GM12865 (cell line): ENCODE results near the gene RANBP10.

Source experiments
- DNase-seq: peaks from one replicate; pipeline ENCODE4 v3.0.0; 2010; ENCODE audit warnings: low read depth
- H3K4me3 ChIP-seq: 2 replicates; pipeline ENCODE4 v1.5.1; 2011; ENCODE audit warnings: mild to moderate bottlenecking, low read depth, low read length, control low read depth
- TF ChIP-seq, protein P1 (sequence below): IDR thresholded peaks from 2 replicates; pipeline ENCODE4 v1.5.1; 2011; ENCODE audit warnings: low read length, control low read depth, low read depth, inconsistent platforms; ENCODE audit not compliant: insufficient read depth; ENCODE audit errors: missing control alignments

The RANBP10 gene

DNA sequence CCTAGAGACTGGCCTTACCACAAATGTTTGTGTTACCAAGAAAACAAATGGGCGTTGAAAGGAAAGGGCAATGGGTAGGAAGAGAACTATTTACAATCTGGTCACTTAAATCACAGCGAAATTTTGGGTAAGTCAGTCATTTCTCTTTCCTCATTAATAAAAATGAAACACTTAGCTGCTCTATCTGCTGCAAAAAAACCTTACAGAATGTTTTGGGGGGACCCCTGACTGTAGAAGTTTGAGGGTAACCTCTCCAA lies 39.6 kb upstream of the RANBP10 start:
- no peak for DNase-seq
- TF ChIP-seq, protein P1, sequence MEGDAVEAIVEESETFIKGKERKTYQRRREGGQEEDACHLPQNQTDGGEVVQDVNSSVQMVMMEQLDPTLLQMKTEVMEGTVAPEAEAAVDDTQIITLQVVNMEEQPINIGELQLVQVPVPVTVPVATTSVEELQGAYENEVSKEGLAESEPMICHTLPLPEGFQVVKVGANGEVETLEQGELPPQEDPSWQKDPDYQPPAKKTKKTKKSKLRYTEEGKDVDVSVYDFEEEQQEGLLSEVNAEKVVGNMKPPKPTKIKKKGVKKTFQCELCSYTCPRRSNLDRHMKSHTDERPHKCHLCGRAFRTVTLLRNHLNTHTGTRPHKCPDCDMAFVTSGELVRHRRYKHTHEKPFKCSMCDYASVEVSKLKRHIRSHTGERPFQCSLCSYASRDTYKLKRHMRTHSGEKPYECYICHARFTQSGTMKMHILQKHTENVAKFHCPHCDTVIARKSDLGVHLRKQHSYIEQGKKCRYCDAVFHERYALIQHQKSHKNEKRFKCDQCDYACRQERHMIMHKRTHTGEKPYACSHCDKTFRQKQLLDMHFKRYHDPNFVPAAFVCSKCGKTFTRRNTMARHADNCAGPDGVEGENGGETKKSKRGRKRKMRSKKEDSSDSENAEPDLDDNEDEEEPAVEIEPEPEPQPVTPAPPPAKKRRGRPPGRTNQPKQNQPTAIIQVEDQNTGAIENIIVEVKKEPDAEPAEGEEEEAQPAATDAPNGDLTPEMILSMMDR, result no peak
- H3K4me3 ChIP-seq, result peak overlapping the region; percentile 67

DNA sequence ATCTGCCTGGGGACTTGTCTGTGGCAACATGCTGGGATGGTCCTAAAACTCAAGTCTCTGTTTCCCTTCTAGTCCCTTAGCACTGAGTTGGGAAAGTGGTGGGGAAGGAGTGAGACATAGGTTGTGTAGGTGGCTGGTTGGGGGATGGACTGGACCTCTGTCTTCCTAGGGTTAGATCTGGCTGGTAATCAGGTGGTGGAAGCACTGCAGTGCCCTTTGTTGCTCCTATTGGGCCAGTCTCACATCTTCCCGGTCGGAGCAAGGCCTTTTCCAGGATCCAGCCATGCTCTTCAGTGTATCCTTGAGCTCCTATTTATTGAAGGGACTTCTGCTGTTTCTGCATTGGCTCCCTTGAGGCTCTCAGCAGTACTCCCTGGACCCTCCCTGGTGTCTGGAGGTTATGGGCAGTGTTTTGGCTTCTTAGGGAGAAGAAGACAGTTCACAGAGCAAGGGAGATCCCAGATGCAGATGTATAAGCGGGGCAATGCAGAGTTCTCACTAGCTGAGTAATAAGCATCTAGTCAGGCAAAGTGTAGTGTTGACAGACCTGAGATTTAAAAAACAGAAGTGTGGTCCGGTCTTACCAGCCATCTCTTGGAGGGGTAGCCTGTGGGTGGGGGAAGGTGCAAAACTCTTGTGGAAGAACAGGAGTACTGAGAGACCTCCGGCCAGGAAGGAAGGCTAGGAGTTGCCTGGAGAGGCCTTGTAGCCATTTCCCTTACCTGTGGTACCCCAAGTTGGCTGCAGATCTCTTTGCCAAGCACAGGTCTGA lies 39.1 kb upstream of the RANBP10 start:
- H3K4me3 ChIP-seq, result peak overlapping the region; percentile 67
- DNase-seq, result peak; percentile 34
- TF ChIP-seq, protein P1, result no peak

DNA sequence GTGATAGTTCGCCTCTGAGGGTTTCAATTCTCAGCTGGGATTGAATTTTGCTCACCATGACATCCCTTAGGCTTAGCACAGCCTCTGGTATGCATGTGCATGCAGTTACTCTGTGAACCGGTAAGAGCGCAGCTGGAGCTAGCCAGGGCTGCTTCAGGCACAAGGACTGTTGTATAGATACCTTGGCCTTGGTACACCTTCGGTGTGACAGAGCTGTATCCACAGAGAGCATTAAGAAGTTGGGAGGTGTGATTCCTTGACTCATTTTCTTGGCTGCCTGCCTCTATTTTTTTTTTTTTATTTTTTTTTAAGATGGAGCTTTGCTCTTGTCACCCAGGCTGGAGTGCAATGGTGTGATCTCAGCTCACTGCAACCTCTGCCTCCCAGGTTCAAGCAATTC lies 38.1 kb upstream of the RANBP10 start:
- no peak for DNase-seq
- H3K4me3 ChIP-seq, result 0 out of 2 replicates have a peak overlapping the region, but pooled peaks have one; percentile 72
- TF ChIP-seq, protein P1, result no peak

GRCh38 chr16:67843343-67843765 lies 37.0 kb upstream of the RANBP10 start:
- peak overlapping the region; percentile 72 for H3K4me3 ChIP-seq
- TF ChIP-seq, protein P1, result no peak
- DNase-seq, result no peak

- peak overlapping the region; percentile 72 for H3K4me3 ChIP-seq
- DNase-seq, result peak; percentile 76
- TF ChIP-seq, protein P1, result peak; percentile 35
Observed at GRCh38 chr16:67842509-67843342, 36.4 kb upstream of the RANBP10 start.

GRCh38 chr16:67841816-67842508 lies 35.6 kb upstream of the RANBP10 start, which contains the start of gene THAP11:
Gene THAP11 (plus strand): TSS chr16:67842320. CDS start chr16:67842555, 235 bp downstream.
- peak; percentile 96 for DNase-seq
- peak within 1 kb of the TSS; percentile 72 for H3K4me3 ChIP-seq
- TF ChIP-seq, protein P1, result peak; percentile 91
